ENCODE measurements around the gene HMGN5.

Gene HMGN5

DNA sequence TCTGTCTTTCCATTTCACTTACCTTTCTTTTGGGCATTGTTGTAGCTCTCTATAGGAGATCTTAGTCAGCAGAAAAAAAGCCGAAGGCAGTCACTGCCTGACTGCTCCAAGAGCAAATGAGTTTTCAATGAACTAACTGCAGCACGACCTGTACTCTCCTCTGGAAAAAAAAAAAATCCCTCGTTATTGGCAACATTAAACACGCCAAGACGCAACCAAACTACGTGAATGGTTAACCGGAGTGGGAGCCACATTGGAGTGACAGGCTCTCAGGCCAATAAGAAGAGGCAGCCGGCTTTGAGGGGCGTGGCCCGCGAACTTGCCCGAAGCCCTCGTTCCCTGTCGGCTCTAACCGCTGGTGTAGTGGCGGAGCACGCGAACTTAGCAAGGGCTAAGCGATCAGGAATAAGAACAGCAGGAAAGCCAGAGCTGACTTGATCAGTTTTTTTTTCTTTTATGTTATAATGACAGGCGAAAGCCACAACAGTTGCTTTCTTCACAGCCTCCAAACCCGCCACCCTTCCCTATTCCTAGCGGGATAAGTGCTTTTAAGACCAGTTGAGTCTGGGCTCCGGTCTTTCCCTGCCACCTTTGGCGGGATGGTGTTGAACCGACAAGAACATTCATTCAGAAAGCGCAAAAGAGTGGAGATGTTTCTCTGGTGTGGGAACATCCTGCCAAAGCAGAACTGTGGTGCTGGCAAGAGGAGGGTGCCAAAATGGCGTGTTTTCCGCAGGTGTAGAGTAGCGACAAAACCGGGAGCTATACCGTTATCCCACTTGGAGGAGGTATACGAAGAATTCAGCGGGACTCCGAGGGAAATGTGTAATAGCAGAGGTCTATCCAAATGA lies 80.0 kb downstream of the HMGN5 start:
- TF ChIP-seq, protein P1, sequence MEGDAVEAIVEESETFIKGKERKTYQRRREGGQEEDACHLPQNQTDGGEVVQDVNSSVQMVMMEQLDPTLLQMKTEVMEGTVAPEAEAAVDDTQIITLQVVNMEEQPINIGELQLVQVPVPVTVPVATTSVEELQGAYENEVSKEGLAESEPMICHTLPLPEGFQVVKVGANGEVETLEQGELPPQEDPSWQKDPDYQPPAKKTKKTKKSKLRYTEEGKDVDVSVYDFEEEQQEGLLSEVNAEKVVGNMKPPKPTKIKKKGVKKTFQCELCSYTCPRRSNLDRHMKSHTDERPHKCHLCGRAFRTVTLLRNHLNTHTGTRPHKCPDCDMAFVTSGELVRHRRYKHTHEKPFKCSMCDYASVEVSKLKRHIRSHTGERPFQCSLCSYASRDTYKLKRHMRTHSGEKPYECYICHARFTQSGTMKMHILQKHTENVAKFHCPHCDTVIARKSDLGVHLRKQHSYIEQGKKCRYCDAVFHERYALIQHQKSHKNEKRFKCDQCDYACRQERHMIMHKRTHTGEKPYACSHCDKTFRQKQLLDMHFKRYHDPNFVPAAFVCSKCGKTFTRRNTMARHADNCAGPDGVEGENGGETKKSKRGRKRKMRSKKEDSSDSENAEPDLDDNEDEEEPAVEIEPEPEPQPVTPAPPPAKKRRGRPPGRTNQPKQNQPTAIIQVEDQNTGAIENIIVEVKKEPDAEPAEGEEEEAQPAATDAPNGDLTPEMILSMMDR (IDR thresholded peaks at IDR 0.05; ENCODE audit: low read length, missing control alignments), result no peak
- peak; percentile 94 for DNase-seq (ENCODE audit: low read depth)
- H3K4me3 ChIP-seq (replicated peaks; ENCODE audit: low read depth, low read length), result peak overlapping the region; percentile 68

DNA sequence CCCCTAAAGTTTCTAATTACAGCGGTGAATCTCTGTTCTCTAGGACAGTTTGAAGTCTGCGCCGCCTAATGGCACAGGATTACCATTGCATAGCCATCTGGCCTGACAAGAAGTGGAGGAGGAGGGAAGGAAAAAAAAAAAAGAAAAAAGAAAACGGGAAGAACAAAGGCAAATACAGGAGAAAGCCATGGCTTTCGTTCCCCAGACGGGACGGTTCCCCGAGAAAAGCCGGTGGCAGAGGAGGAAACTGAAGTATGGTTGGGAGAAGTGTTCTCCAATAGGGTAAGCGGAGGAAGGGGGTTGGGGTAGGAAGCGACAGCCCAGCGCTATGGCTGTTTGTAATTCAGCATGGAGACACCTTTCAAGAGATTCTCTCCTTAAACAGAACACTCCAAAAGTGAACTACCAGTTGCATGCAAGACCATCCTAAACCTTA lies 80.8 kb downstream of the HMGN5 start:
- TF ChIP-seq, protein P1 (IDR thresholded peaks at IDR 0.05; ENCODE audit: low read length, missing control alignments), result peak; percentile 67
- DNase-seq (ENCODE audit: low read depth), result peak; percentile 45
- H3K4me3 ChIP-seq (replicated peaks; ENCODE audit: low read depth, low read length), result peak overlapping the region; percentile 68

DNA sequence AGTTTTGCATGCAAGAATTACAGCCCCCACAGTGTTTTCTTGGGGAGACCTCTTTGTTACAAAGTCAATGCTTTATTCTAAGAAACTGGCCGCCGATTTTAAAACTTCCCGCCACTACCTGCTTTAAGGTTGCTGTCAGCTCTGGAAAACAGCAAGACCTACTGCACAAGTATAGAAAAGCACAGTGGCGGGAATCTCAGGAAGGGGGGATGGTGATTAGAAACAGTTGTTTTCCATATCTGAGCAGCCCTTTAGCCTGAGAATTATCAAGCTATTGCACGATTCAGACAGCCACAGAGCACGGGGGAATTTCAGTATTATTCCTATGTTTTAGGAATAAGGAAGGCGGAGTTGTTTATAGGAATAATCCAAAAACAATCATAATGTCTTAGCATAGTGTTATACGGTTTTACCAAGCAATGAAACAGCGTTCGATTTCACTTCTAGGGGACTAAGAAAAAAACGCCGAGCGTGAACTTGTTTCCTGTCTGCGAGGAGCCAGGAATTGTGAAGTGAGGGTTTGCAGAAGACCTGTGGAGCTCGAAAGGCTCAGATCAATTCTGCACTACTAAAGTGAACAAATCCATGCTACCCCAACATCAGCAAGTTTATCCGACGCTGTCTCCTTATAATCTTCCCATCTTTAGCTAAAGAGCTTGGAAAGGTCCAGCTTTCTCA lies 81.3 kb downstream of the HMGN5 start:
- no peak for DNase-seq (ENCODE audit: low read depth)
- H3K4me3 ChIP-seq (replicated peaks; ENCODE audit: low read depth, low read length), result peak overlapping the region; percentile 68

GRCh38 chrX:81114757-81115156 lies 87.0 kb downstream of the HMGN5 start:
- H3K4me3 ChIP-seq (replicated peaks; ENCODE audit: low read depth, low read length), result no peak overlapping the region
- TF ChIP-seq, protein P1 (IDR thresholded peaks at IDR 0.05; ENCODE audit: low read length, missing control alignments), result no peak
- no peak for DNase-seq (ENCODE audit: low read depth)

More for the DNA sequence above, 81.3 kb downstream of the HMGN5 start:
- TF ChIP-seq, protein P1 (IDR thresholded peaks at IDR 0.05; ENCODE audit: low read length, missing control alignments), result no peak

- DNase-seq (ENCODE audit: low read depth), result no peak
- H3K4me3 ChIP-seq (replicated peaks; ENCODE audit: low read depth, low read length), result no peak overlapping the region
- TF ChIP-seq, protein P1 (IDR thresholded peaks at IDR 0.05; ENCODE audit: low read length, missing control alignments), result no peak
Observed at GRCh38 chrX:81110286-81110685, 91.4 kb downstream of the HMGN5 start.

GRCh38 chrX:81082649-81083048 lies 119.1 kb downstream of the HMGN5 start:
- TF ChIP-seq, protein P1 (IDR thresholded peaks at IDR 0.05; ENCODE audit: low read length, missing control alignments), result no peak
- no peak for DNase-seq (ENCODE audit: low read depth)
- H3K4me3 ChIP-seq (replicated peaks; ENCODE audit: low read depth, low read length), result no peak overlapping the region

All from fibroblast of pulmonary artery (primary cell).